Psoas muscle (tissue), 8 donors: Measurements from ENCODE around the gene OPN4. TPM values are rescaled to one million over a fixed set of nuclear protein-coding genes. Genes with fewer than 3 reads are reported as not detected.

Source experiments
- ATAC-seq, 4 donors: fragments of 200-7000 bp; cut with Tn5 transposase; one replicate each; pipeline ENCODE4 v1.9.1; 2020; ENCODE audit warnings: moderate library complexity in 3 of 4, mild to moderate bottlenecking in 2 of 4
- DNase-seq, 2 donors: peaks; one replicate each; pipeline ENCODE4 v3.0.0-alpha.2; 2020
- H3K27ac ChIP-seq: fragments of 200-600 bp; one replicate; pipeline ENCODE4 v1.8.0; 2022
- H3K27me3 ChIP-seq, 3 donors: fragments of 200-600 bp in 1 of 3; one replicate each; pipeline versions ENCODE4 v1.6.1 to v1.8.0; 2013 to 2022; ENCODE audit warnings: low read length in 2 of 3, mild to moderate bottlenecking in 2 of 3, moderate library complexity in 1 of 3; ENCODE audit not compliant: insufficient read depth in 3 of 3
- H3K36me3 ChIP-seq, 2 donors: fragments of 200-600 bp in 1 of 2; one replicate each; pipeline versions ENCODE4 v1.6.1 to v1.8.0; 2013 to 2022; ENCODE audit warnings: low read depth in 1 of 2, mild to moderate bottlenecking in 1 of 2, moderate library complexity in 1 of 2; ENCODE audit not compliant: insufficient read depth in 1 of 2
- H3K4me1 ChIP-seq: fragments of 200-600 bp; one replicate; pipeline ENCODE4 v1.8.0; 2022
- H3K4me3 ChIP-seq: fragments of 200-600 bp; one replicate; pipeline ENCODE4 v1.8.0; 2022; ENCODE audit warnings: mild to moderate bottlenecking
- H3K9me3 ChIP-seq: fragments of 200-600 bp; one replicate; pipeline ENCODE4 v1.8.0; 2022
- WGBS, 3 donors: extraction: QIAGEN DNeasy Blood & Tissue Kit; methylation state at CpG; one replicate each; pipeline versions ENCODE4 v1.1.6 to v1.1.7; 2013; 5-methylcytosine and 5-hydroxymethylcytosine counted together
- intact Hi-C, 2 donors: fragments of 100-400 bp; cut with DNase I; formaldehyde crosslinking; loops; one replicate each; pipeline versions ENCODE4 v1.11.0 to v1.14.2; 2022
- polyA plus RNA-seq, 3 donors: library from polyadenylated mRNA; stranded (reverse); fragments of 200-250 nt; gene quantifications; one replicate each; pipeline ENCODE4 v1.2.3, GENCODE V29; 2013
- total RNA-seq, 4 donors: library from RNA; stranded (reverse); fragmentation: NEBNext Ultra II Directional in 2 of 4; extraction: Animal tissue kit (Norgen Biotek cat#: 25700) in 2 of 4; gene quantifications; one replicate each; pipeline versions ENCODE4 v1.2.1 to v1.2.4, GENCODE V29; 2021 to 2023
- TF ChIP-seq, protein P1 (sequence below): fragments of 200-600 bp; IDR thresholded peaks from one replicate; pipeline ENCODE4 v1.8.0; 2022; ENCODE audit warnings: antibody characterized with exemption
- donor health status: healthy with polysubstance abuse.
- donor health status: DM: no; HTN: no; CAD: no; lungs with moderate emphysema.
- donor health status: Bipolar disorder and iron deficiency.
- donor health status: healthy.
- donor health status: DM: yes; HTN: yes; CAD: no.
- donor health status: DM: no; HTN: no; CAD: no.
- donor health status: DM: no; HTN: no; CAD: no.
- donor health status: DM: yes; HTN: yes; CAD: no.

Gene OPN4
- total and polyA plus RNA-seq, 7 donors, result 0.12 to 0.49 (median 0.23) TPM

DNA sequence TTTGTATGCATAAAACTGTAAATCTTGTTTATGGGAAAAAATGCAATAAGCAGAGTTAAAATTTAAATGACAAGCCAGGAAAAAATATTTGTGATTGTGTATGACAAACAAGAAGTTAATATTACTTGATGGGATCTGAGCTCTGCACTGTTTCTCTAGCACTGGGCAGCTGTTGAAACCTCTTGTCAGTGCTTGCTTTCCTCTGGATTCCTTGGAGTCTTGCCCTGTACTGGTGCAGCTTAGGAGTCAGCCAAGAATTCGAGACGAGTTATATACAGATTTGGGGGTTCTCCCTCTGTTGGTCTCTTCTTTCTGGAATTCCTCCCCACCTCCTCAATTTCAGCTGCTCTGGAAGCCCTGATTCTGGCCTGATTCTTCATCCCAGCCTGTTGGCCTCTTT lies 24.3 kb upstream of the OPN4 start:
- TF ChIP-seq, protein P1, sequence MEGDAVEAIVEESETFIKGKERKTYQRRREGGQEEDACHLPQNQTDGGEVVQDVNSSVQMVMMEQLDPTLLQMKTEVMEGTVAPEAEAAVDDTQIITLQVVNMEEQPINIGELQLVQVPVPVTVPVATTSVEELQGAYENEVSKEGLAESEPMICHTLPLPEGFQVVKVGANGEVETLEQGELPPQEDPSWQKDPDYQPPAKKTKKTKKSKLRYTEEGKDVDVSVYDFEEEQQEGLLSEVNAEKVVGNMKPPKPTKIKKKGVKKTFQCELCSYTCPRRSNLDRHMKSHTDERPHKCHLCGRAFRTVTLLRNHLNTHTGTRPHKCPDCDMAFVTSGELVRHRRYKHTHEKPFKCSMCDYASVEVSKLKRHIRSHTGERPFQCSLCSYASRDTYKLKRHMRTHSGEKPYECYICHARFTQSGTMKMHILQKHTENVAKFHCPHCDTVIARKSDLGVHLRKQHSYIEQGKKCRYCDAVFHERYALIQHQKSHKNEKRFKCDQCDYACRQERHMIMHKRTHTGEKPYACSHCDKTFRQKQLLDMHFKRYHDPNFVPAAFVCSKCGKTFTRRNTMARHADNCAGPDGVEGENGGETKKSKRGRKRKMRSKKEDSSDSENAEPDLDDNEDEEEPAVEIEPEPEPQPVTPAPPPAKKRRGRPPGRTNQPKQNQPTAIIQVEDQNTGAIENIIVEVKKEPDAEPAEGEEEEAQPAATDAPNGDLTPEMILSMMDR, result no peak
- H3K4me3 ChIP-seq, result no peak overlapping the region
- WGBS, 3 donors, result 9 to 15% (median 10%) methylated on average over 2 of the region's 2 CpGs
- DNase-seq (no peak), ATAC-seq (peak; percentile 75 to 80 (median 78))
- no peaks in the 10 kb centered on the region for H3K9me3 ChIP-seq
- H3K4me1 ChIP-seq, result peaks cover 4% of the 10 kb centered on the region
- H3K27me3 ChIP-seq, result no peaks in the 10 kb centered on the region
- H3K27ac ChIP-seq, result no peak overlapping the region
- H3K36me3 ChIP-seq, result no peaks in the 10 kb centered on the region
- intact Hi-C loops, result no loop called here

DNA sequence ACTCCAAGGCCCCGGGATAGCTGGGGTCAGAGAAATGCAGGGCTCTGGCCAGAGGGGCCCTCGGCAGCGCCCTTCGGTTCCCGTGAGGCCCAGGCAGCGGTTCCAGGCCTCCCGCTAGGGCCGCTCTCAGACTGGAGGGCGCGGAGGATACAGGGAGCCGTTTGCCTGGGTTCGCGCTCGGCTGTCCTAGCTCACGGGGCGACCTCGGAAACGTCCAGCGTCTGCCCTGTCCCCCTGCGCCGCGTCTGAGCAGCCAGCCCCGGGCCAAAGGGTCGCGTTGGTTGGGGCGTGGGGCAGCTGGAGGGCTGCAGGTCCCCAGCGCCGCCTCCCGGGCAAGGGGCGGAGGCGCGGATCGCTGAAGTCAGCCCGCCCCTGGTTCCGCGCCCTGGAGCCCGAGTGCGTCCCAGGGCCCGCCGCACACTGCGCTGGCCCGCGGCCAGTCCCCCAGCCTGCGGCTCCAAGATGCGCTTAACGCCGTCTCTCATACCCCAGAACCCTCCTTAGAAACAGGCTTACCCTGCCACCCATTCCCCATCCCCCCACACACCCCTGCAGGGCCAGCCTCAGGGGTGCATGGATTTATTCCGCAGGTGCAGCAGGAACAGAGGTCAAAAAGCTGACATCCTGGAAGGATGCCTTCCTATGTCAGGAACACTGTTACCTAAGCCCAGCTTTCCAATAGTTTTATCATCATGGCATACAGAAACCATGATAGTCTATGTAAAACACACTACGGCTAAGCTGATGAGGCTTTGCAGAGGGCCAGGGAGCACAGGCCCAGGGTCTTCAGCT lies 22.1 kb upstream of the OPN4 start:
- Histone ChIP-seq H3K27me3 (no peaks in the 10 kb centered on the region), H3K4me1 (peaks cover 4% of the 10 kb centered on the region), H3K9me3 (no peaks in the 10 kb centered on the region), H3K36me3 (no peaks in the 10 kb centered on the region), H3K4me3 (peak overlapping the region; percentile 61), H3K27ac (no peak overlapping the region)
- ATAC-seq (peak; percentile 79 to 89 (median 83)), DNase-seq (peak; percentile 56 to 69)
- TF ChIP-seq, protein P1, result peak; percentile 23
- intact Hi-C loops, result no loop called here
- WGBS, 3 donors, result 6 to 11% (median 6%) methylated on average over 43 to 49 of the region's 49 CpGs

DNA sequence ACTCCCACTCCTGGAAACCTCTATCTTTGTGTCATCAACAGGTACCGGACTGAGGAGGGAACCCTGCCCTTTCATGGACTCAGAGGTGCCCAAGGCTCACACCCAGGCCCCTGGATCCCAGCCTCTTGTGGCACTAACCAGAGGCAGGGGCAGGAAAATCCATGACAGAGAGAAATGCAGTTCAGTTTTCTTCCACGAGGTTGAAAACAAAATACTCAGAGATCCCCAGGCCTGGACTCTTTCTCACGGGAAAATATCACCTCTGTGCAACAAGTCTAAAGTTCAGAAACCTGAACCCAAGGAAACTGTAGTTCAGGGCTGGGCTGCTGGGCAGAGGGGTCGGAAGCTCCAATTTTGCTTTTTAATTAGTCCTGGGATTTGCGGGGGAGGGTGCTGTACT lies 21.4 kb upstream of the OPN4 start:
- Histone ChIP-seq H3K36me3 (no peaks in the 10 kb centered on the region), H3K27ac (no peak overlapping the region), H3K4me1 (peaks cover 4% of the 10 kb centered on the region), H3K9me3 (no peaks in the 10 kb centered on the region), H3K27me3 (no peaks in the 10 kb centered on the region), H3K4me3 (no peak overlapping the region)
- 69 to 78% (median 74%) methylated on average over 5 of the region's 5 CpGs for WGBS, 3 donors
- intact Hi-C loops, result no loop called here
- ATAC-seq, result no peak
- no peak for DNase-seq
- TF ChIP-seq, protein P1, result no peak

DNA sequence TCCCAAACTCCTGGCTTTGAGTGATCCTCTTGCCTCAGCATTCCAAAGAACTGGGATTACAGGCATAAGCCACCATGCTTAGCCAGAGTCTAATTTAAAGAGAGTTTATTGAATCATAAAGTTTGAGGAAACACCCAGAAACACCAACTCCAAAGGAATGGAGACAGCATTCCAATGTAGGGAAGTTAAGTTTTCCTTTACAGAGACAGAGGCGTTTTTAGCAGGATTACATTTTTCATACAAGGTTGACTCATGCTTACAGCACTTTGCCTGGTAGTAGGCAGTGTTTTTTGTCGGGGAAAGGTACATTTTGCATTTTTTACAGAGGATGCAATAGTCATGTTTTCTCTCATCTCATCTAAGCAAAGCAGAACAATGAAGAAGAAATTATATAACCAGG lies 18.9 kb upstream of the OPN4 start:
- no peaks in the 10 kb centered on the region for H3K4me1 ChIP-seq
- TF ChIP-seq, protein P1, result no peak
- no peak overlapping the region for H3K27ac ChIP-seq
- WGBS, 3 donors, result 65 to 86% (median 77%) methylated on average over 2 of the region's 2 CpGs
- H3K27me3 ChIP-seq, result no peaks in the 10 kb centered on the region
- DNase-seq, result no peak
- H3K4me3 ChIP-seq, result no peak overlapping the region
- ATAC-seq, result no peak
- no peaks in the 10 kb centered on the region for H3K9me3 ChIP-seq
- intact Hi-C loops, result no loop called here
- H3K36me3 ChIP-seq, result no peaks in the 10 kb centered on the region

DNA sequence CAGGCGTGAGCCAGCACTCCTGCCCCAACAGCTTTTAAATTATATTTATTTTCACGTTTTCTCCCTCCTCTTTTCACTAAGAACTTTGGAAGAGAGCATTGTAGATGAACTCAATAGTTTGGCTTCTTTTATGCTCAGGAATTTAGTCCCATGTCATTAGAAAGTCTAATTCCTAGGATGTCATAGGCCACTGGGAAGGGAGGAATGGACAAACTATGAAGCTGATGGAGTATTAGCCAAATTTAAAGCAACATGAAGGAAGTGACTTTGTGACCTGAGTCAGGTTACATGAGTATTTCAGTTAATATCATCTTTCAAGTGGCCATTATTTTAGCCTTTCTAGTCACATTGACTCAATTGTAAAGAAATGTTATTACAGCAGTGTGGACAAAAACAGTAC lies 18.0 kb upstream of the OPN4 start:
- H3K27me3 ChIP-seq, result no peaks in the 10 kb centered on the region
- no peaks in the 10 kb centered on the region for H3K36me3 ChIP-seq
- H3K4me3 ChIP-seq, result no peak overlapping the region
- no peaks in the 10 kb centered on the region for H3K9me3 ChIP-seq
- intact Hi-C loops, result no loop called here
- TF ChIP-seq, protein P1, result no peak
- no peak for DNase-seq
- no peaks in the 10 kb centered on the region for H3K4me1 ChIP-seq
- no peak for ATAC-seq
- no peak overlapping the region for H3K27ac ChIP-seq
- WGBS, 3 donors, result 74 to 85% (median 79%) methylated on average over 2 of the region's 2 CpGs
